ENCODE results near the gene KIAA0232. TPM values are rescaled to one million over a fixed set of nuclear protein-coding genes. Genes with fewer than 3 reads are reported as not detected.

Gene KIAA0232
- total and polyA plus RNA-seq, 2 of the 8 experiments (the other 6 are each of a cell fraction or from before 2014, with no cell fraction given) = 5.6 to 23.3 TPM

GRCh38 chr4:6901669-6902317 lies 119.3 kb downstream of the KIAA0232 start (continued):
- TF ChIP-seq TAF7 (optimal IDR thresholded peaks at IDR 0.05; ENCODE audit: borderline replicate concordance, low read depth, low read length) (no peak), NANOG (IDR thresholded peaks at IDR 0.05; ENCODE audit: insufficient read depth, low read depth, low read length, poor library complexity, severe bottlenecking) (no peak)

All from H1 (cell line).